Measurements from ENCODE around the gene LAMC2.
"Not testable (repeated sequence)": the region's sequence is repeated elsewhere in the genome, so short reads cannot be mapped to it uniquely, and the experiment has no call there.

Gene LAMC2

GRCh38 chr1:183267646-183268431 is 81.8 kb downstream of the LAMC2 start:
- FAIRE-seq = no peak

- FAIRE-seq = no peak
Observed at GRCh38 chr1:183270541-183271141, 84.6 kb downstream of the LAMC2 start.

- FAIRE-seq = no peak
Observed at GRCh38 chr1:183272390-183272848, 86.4 kb downstream of the LAMC2 start.

- no peak for FAIRE-seq
Observed at GRCh38 chr1:183273300-183273699, 87.2 kb downstream of the LAMC2 start.

GRCh38 chr1:183273984-183274383 is 87.9 kb downstream of the LAMC2 start:
- not testable (repeated sequence) for FAIRE-seq

GRCh38 chr1:183274836-183275235 is 88.8 kb downstream of the LAMC2 start:
- no peak for FAIRE-seq

- FAIRE-seq = no peak
Observed at GRCh38 chr1:183275322-183275721, 89.3 kb downstream of the LAMC2 start.

- FAIRE-seq = no peak
Observed at GRCh38 chr1:183276386-183277080, 90.5 kb downstream of the LAMC2 start.

GRCh38 chr1:183277821-183278738 is 92.0 kb downstream of the LAMC2 start:
- no peak for FAIRE-seq

GRCh38 chr1:183278739-183279591 is 92.9 kb downstream of the LAMC2 start:
- no peak for FAIRE-seq

- FAIRE-seq = no peak
Observed at GRCh38 chr1:183279835-183280234, 93.8 kb downstream of the LAMC2 start.

GRCh38 chr1:183281039-183281438 is 95.0 kb downstream of the LAMC2 start:
- FAIRE-seq = no peak

GRCh38 chr1:183281553-183282091 is 95.6 kb downstream of the LAMC2 start:
- peak; percentile 86 for FAIRE-seq

- no peak for FAIRE-seq
Observed at GRCh38 chr1:183282101-183282855, 96.2 kb downstream of the LAMC2 start.

- FAIRE-seq = no peak
Observed at GRCh38 chr1:183283286-183283685, 97.2 kb downstream of the LAMC2 start.

GRCh38 chr1:183284086-183284485 is 98.0 kb downstream of the LAMC2 start:
- no peak for FAIRE-seq

GRCh38 chr1:183285256-183285655 is 99.2 kb downstream of the LAMC2 start:
- FAIRE-seq = no peak

- no peak for FAIRE-seq
Observed at GRCh38 chr1:183285746-183286145, 99.7 kb downstream of the LAMC2 start.

GRCh38 chr1:183287191-183287675 is 101.2 kb downstream of the LAMC2 start:
- no peak for FAIRE-seq

- FAIRE-seq = no peak
Observed at GRCh38 chr1:183288583-183288982, 102.5 kb downstream of the LAMC2 start.

Measured in A204.1 (cell line).